ENCODE data around the gene NCAM2.

NCAM2 gene

DNA sequence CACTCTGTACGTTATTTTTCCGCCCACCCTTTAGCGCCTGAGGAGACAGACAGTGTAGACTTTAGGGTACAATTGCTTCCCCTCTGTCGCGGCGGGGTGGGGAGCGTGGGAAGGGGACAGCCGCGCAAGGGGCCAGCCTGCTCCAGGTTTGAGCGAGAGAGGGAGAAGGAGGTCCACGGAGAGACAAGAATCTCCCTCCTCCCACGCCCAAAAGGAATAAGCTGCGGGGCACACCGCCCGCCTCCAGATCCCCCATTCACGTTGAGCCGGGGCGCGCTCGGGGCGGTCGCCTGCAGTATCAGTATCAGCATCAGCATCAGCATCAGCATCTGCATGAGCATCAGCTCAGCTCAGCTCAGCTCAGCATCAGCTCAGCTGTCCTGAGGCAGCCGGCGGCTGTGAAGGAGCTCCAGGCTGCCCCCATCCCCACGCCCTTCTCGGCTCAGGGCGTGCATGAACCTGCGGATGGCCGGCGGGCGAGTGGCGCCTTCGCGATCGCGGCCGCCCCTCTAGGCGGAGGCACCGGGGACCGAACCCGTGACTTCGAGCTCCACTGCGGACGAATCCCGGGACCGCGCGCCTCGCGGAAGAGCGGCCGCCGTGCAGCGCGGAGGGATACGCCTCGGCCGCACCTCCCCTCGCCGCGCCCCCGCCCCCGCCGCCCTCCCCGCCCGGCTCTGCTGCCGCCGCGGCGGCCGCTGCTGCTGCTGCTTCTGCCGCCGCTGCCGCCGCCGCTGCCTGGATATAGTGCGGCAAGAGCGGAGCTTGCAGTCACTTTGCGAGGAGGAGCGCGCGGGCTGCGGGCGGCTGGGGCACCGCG, at the start of gene NCAM2:
TSS of gene NCAM2 (plus strand) at position 774 of the 820 bp plus-strand sequence.
- peak; percentile 46 to 55 for DNase-seq

DNA sequence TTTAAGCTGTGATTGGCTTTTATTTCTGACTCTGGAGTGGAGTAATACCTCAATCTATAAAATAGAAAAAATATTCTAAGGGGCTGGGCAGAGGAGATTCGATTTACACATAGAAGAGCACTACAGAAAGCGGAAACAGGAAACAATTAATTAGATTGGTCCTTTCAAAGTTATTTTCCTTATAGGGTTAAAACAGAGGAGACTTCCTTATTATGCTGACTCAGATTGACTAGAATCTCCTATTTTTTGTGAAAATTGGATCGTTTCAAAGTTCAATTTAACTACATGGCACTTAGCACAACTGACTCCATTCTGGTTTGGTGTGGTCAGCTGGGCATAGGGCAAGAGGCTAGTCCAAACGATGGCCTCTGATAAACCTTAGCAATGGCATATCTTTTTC, 48.3 kb upstream of the NCAM2 start:
- DNase-seq: no peak

DNA sequence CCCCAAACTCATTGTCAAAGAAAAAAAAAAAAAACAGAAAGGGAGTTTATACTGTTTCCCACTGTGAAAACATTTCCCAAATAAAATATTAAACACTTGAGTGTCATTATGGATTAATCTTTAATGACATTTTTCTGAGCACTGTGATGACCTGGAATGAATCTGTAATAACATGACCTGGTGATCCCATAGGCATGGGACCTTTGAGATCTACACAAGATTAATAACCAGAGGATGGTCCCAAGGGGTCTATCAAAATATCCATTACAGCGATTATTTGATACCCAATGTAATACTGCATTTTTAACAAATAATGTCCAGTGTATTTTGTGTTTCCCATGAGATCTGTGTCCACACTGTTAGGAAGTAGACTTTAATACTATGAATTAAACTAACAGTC, 32.4 kb upstream of the NCAM2 start:
- no peak for DNase-seq

DNA sequence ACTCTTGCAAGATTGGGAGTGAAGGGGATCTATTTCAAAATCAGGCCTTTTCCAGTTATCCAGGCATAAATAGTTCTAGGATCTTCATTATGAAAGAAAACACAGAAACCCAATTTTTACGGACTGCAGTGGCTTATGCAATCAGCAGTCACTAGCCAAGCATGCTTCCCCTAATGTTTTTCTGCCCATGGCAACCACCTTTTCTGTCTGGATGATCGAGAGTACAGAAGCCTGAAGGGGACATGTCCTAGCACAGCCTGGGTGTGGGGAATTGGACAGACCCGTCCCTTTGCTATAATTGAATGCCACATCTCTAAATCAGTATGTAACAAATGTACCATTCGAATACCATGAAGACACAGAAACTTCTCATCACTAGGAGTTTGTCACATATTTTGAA, 29.8 kb upstream of the NCAM2 start:
- no peak for DNase-seq

DNA sequence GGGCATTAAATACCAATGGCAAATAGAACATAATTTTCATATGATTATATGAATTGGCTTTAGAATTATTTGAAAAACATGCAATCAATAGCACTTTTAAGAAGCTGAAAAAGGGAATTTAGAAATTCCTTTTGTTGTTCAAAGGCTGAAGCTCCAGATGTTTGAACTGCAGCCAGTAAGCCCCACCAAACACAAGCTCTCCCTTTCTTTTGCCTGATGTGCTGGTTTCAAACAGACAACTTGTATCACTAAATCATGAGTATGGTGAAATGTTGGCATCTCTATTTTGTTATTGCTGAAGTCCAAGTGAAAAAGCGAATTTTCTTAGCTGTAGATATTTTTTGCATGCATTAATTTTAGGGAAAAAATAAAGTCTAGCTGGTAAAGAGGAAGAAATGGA, 27.5 kb upstream of the NCAM2 start:
- DNase-seq: no peak

DNA sequence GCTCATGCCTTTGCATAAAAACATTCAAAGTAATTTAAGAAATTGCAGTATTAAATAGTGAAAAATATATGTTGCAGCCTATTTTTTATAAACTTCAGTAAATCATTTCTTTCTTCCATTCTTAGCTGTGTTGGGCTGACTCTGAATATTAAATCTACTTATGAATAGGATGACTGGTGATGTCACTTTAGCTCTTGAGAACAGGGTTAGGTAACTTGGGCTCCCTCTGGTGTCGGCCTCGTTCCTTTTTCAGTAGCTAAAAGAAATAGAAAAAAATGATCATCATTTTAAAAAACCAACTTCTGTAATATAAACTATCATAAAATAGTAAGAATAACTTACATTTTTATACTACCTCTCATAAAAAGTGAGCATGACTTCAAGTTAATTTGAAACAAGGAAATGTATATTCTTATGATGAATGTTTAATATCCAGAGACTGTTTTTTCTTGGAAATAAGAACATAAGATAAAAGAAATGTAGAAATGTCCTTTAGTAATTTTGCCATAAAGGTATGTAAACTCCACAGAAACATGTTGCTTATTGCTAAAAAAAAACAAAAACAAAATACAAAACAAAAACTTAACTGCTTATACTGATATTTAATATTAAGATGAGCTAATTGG, 26.8 kb upstream of the NCAM2 start:
- DNase-seq: peak; percentile 86 to 90

DNA sequence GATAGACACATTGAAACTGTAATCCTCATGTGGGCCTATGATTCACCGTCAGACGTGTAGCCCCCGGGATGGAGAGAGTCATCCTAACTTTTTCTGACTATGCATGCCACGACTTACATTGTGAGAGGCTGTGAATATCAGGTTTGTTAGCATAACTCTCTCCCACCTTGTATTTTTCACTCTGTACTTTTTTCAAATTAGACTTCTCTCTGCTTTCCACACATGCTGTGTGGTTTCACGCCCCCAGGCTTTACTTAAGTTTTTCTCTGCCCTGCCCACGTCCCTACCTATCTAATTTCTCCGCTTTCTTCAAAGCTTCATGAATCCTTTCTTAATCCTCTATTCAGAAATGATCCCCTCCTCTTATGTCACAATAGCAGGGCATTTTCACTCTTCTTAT, 3.4 kb upstream of the NCAM2 start:
- no peak for DNase-seq

DNA sequence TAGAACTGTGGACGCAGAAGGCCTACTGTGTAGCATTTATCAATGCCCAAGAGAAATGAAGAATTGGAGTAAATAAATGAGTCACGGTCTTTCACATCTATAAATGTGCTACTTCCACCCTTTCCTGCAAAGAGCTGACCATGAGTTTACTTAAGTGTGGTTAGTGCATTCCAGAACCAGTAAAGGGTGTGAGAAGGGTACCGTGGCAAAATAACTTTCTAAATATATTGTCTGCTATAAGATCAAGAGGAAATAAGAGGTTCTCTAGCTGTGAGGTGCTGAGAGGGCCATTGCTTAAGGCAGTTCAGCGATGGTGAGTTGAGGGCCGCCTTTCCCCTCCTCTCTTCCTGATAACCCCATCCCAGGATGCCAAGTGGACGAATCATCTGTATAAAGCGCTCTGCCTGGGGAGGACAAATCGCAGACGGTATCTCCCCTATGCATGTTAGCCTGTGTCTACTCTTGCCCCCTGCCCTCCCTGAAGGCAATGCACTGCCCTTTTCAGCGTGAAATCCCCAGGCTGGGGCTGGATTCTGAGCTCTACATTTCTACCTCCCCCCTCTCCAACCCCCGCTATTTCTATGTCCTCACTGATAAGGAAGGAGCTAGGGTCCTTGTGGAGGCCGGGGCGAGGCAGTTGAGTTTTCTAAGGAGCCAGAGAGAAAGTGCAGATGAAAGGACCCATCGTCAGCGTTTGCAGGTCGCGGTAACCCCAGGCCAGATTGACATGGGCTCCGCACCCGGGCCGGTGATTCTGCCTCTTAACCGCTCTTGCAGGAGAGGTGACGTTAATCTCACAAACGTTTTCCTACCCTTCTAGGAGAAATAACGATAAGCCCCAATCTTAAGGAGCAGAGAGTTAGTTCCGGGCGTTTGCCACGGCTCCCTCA, 1.5 kb upstream of the NCAM2 start:
- no peak for DNase-seq

DNA sequence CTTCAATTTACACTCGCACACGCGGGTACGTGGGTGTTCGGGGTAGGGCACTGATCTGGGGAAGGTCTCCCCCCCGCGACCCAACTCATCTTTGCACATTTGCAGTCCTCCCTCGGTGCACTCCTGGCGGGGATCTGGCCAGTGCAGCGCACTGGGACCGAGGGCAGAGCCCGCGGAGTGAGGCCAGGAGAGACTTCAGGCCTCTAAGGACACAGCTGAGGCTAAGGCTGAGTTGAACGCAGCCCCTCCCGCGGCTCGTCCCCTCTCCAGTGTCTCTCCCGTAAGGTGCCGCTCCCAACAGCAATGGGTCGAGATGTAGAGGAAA, 936 bp upstream of the NCAM2 start:
- DNase-seq: no peak

DNA sequence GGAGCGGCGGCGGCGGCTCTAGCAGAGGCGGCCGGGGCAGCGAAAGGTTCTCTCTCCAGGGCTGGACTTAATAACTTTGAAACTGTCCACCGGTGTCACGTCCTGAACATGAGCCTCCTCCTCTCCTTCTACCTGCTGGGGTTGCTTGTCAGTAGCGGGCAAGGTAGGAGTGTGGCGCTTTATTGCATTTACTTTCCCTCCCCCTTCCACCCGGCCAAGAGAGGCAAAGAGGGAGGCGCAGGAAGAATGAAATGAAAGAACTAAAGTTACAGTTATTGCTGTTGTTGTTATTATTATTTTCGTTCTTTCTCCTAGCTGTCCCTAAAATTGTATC, 214 bp downstream of the NCAM2 start:
- DNase-seq: peak in 1 of 2 experiments; percentile 46

DNA sequence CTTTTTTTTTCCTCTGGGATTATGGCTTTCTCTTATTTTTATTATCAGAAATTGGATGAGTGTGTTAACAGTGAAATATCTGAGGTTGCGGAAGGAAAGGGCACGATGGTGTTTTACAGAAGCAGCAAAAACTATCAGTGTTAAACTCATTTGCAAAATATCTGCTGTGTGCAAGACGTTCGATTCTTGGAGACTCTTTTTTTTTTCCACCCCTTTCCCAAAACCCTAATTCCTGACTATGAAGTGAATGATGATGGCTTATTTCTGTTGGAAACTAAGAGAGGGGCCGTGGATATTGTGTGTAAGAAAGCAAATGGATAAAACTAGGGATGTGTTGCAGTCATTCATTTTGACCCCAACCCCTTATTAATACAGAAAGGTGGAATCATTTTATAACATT, 677 bp downstream of the NCAM2 start:
- DNase-seq: no peak

DNA sequence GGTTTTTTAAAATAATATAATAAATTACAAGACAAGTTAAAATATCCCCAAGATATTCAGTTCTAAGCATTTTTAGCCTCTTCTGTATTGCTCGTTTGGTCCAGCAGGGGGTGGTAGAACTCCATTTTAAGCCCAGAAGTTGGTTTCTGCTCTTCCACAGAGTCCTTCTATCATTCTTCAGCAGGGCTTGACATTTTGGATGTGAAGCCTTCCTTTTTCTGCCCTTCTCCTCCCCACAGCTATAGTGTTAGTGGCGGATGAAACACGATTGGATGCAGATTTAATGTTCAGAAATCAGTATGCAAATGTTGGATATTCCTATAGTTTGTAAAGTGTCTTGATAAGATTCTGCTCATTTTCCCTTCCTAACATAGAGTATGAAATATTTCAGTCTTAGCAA, 1.4 kb downstream of the NCAM2 start:
- DNase-seq: peak; percentile 74 to 83

DNA sequence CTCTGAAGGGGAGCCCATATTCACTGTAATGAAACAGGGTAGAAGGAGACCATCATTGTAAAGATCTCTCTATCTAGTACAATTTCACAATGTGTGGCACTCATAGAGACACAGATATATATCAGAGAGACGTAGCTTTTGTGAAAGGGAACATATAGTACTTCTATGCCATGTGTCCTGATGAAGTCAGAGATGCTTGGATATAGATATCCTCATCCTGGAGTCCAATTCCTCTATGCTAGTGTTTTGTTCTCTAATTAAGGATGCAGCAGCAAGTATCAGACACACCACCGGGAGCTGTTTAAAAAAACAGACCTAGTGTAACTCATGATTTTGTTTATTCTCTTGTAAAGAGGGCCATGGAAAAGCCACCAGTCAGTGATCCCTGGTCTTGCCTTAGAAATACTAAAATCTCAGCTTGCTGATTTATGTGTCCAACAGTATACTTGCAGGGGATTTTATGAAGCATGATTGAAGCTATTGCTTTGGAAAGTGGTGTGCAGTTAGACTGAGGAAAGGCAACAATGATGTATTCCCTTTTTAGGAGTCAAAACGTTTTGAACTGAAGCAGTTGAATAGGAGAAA, 2.5 kb downstream of the NCAM2 start:
- no peak for DNase-seq

DNA sequence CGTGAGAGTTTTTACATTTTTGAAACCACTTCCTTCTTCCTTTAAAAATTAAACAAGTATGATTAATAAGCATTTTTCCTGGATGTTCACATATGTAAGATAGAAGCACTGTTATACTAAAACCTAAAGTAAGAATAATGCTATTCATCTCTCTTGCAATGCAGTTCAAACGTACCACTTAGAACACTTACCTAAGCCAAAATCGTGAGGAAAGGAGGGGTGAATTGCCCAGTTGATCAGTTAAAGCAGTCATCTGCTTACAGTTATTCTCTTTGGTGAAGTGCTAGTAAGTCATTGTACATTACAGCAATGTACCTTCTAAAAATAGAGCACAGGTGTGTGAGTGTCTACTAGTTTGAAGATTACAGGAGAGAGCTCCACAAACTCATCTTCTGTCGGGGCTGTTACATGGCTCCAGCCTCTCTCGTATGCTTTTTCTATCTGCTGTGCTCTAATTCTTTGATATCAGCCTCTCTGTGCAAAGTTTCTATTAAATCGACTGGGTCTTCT, 3.4 kb downstream of the NCAM2 start:
- no peak for DNase-seq

DNA sequence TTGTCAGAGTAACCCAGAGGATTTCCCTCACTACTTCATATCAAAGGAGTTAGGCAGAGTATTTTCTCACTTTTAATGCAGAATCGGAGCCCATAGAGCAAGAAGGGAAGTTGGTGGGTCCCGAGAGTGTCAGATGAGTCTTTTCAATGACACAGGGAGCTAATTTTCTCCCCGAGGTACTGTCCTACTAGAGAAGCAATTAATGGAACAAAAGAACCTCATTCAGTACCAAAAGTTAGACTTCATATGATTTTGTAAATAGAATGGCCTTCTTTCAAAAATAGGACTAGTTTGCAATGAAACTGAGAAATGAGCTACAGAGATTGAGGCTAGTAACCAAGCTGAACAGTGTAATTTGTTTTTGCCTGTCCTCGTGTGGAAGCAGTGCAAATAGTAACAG, 3.9 kb downstream of the NCAM2 start:
- DNase-seq: no peak

DNA sequence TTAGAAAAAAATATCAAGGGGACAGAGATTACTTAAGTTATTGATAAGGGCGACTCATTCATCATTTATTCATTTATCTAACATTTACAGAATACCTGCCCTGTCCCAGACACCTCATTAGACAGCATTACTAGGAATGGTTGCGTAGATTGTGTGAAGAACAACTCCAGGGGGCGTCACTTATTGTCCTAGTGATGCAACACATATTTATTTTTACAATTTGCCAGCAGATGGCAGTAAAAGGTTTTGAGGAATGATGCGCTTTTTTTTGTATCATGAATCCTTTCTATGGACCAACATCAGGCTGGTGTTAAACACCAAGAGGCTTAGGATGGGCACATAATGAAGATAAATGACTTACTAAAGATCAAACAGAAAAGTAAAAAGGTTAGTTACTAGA, 5.5 kb downstream of the NCAM2 start:
- peak; percentile 61 to 79 for DNase-seq

DNA sequence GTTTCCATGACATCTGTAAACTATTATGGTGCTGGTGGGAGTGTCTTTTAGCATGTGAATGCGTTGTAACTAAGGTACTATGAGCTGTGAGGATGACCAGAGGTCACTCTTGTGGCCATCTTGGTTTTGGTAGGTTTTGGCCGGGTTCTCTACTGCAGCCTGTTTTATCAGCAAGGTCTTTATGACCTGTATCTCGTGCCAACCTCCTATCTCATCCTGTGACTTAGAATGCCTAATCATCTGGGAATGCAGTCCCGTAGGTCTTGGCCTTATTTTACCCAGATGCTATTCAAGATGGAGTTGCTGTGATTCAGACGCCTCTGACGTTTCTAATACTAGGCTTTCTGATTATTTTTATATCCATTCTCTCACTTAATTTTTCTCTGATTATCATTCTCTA, 9.4 kb downstream of the NCAM2 start:
- no peak for DNase-seq

DNA sequence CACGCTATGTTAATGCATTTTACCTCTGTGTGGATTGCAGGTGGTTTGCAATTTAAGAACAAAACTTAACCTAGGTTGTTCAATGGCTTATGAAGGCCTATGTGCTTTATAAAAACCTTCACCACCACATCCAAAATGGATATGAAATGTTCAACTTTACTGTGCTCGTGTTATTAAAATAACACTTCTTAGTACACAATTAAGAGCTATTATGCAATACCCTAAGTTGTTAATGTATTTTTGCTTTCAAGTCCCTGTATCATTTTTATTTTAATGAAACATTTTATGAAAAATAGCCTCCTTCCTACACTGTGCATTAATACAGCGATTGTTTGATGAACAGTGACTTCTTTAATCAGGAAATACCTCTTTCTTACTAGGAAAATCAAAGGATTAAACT, 12.0 kb downstream of the NCAM2 start:
- DNase-seq: no peak

DNA sequence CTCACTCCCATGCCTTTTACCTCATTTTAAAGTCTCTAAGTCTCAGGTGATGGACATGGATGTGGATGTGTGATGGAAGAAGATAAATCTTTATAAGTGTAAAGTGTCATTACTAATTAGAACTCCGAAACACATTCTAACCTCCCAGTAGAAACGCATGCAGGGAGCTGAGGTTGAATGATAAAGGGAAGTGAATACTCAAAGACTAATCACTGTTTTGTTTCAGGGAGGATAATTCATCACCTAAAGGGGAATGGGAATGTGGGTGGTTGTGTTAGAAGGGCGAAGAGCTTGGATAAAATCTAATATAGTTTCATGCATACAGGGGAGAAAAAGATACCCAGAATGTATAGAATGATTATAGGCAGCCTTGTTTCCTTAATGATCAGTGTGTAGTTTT, 12.5 kb downstream of the NCAM2 start:
- DNase-seq: no peak

DNA sequence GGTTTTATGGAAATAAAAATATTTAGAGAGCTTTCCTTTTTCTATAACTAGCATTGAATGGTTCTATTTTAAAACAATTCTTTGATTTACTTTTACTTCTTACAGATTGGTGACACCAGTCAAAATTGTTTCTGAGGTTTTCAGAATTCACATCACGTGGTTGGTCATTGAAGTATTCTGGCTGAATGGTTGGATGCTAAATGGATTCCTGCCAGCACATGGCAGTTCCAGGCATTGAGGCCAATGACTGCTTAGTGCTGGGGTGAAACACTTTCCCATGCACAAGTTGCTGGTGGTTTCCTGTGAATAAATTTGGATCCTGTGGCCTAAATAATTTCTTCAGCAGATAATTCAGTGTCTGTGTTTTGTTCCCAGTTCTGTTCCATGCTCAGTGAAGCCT, 20.6 kb downstream of the NCAM2 start:
- peak in 1 of 2 experiments; percentile 6 for DNase-seq

DNA sequence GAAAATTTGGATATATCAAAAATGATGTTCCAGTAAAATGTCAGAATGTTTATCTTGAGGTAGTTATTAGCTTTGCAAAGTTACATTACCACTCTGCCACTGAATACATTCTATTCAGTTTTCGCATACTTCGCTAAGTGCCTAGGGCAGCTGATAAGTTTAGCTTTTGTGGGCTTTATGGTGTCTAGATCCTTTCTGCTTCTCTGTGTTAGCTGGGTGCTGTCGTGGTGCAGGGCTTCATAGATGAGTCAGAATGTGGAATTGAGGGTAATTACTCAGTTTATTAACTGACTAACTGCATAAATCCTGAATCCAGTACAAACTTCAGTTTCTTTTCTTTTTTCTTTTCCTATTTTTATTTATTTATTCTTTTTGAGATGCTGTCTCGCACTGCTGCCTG, 21.5 kb downstream of the NCAM2 start:
- DNase-seq: no peak

DNA sequence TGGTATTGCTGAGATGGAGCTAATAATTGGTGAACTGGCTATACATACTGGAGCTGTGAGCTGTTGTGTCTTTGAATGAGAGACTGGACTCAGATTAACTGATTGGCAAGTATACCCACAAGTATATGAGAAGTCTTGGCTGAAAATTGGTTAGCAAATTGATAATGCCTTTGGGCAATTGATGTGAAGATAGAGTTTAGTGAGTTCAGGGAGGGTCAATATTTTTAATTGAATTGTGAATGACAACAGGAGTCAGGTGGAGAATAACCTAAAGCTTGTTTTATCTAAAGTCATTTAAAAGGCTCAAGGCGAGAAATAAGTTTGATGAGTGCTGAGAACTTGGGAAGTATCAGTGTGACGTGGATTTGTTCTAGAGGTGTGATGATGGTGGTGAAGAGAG, 27.5 kb downstream of the NCAM2 start:
- DNase-seq: no peak

DNA sequence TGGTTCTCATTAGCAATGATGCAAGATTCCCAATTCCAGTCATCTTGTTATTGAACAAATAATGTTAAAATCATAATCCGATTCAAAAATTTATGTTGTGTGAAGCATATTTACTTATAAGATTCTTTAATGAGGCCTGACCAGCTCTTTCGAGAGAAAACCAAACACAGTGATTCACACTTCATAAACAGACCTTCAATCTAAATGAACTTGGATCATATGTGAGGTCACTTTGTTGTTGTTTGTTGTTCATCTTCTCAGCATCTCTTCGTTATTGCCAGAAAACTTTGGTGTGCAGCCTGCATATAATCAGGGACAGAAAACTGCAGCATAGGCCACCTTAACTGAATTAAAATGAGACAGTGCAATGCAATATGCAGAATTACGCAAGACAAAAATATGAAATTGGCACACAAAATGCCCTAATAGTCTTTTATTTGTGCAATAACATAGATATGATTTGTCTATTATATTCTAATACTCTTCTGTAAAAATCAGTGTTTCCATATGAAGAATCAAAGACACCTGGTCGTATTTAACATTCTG, 30.1 kb downstream of the NCAM2 start:
- DNase-seq: no peak

Data from Kasumi-1 (cell line).